Measurements from ENCODE around the gene GMDS.

- TF ChIP-seq CTCF (IDR thresholded peaks at IDR 0.05; ENCODE audit: borderline replicate concordance, extremely low read depth, low read length, poor library complexity, severe bottlenecking) (no peak), EZH2 (IDR thresholded peaks at IDR 0.05; ENCODE audit: borderline replicate concordance, low read depth, low read length, severe bottlenecking) (no peak)
Measured at GRCh38 chr6:1941534-1941933, 303.9 kb downstream of the GMDS start.

All from DND-41 (cell line).